Mesenchymal stem cell (in vitro differentiated cells and primary cell): Measurements from ENCODE around the gene TSPYL4. TPM values are rescaled to one million over a fixed set of nuclear protein-coding genes. Genes with fewer than 3 reads are reported as not detected.

Source experiments
- DNase-seq: peaks from one replicate; pipeline ENCODE4 v3.0.0-alpha.2; 2013
- H2AFZ ChIP-seq: one replicate; pipeline ENCODE4 v1.6.1; 2013; ENCODE audit warnings: low read depth, mild to moderate bottlenecking, control low read depth, inconsistent platforms, low read length, moderate library complexity
- H2AK5ac ChIP-seq: 2 replicates; pipeline ENCODE4 v1.6.1; 2013; ENCODE audit warnings: low read length, moderate library complexity, mild to moderate bottlenecking, inconsistent platforms; ENCODE audit not compliant: severe bottlenecking
- H2BK120ac ChIP-seq: one replicate; pipeline ENCODE4 v1.6.1; 2013; ENCODE audit warnings: low read depth, mild to moderate bottlenecking, inconsistent platforms, low read length, moderate library complexity
- H2BK12ac ChIP-seq, 2 experiments: one replicate each; pipeline ENCODE4 v1.6.1; 2013; ENCODE audit warnings: inconsistent platforms in 2 of 2, low read length in 2 of 2, mild to moderate bottlenecking in 2 of 2, moderate library complexity in 2 of 2, control low read depth in 1 of 2
- H2BK15ac ChIP-seq: one replicate; pipeline ENCODE4 v1.6.1; 2013; ENCODE audit warnings: mild to moderate bottlenecking, low read depth, inconsistent platforms; ENCODE audit not compliant: poor library complexity, severe bottlenecking
- H2BK5ac ChIP-seq: 2 replicates; pipeline ENCODE4 v1.6.1; 2013; ENCODE audit warnings: low read depth, mild to moderate bottlenecking, low read length, control low read depth, inconsistent platforms; ENCODE audit not compliant: poor library complexity, severe bottlenecking
- H3K14ac ChIP-seq, 2 experiments: one replicate each; pipeline ENCODE4 v1.6.1; 2013; ENCODE audit warnings: inconsistent platforms in 2 of 2, low read length in 2 of 2, control low read depth in 1 of 2, mild to moderate bottlenecking in 1 of 2, moderate library complexity in 1 of 2
- H3K18ac ChIP-seq, 2 experiments: one replicate each; pipeline ENCODE4 v1.6.1; 2013; ENCODE audit warnings: inconsistent platforms in 2 of 2, low read length in 2 of 2, control low read depth in 1 of 2, low read depth in 1 of 2, mild to moderate bottlenecking in 1 of 2
- H3K23ac ChIP-seq, 2 experiments: one replicate each; pipeline ENCODE4 v1.6.1; 2013; ENCODE audit warnings: inconsistent platforms in 2 of 2, low read length in 2 of 2, mild to moderate bottlenecking in 2 of 2, moderate library complexity in 2 of 2, control low read depth in 1 of 2
- H3K27ac ChIP-seq: 2 replicates; pipeline ENCODE4 v1.5.1; 2013; ENCODE audit warnings: mild to moderate bottlenecking, moderate library complexity, low read length, control low read depth, inconsistent platforms; ENCODE audit not compliant: poor library complexity, severe bottlenecking
- H3K27me3 ChIP-seq, 2 experiments: 2 replicates each; pipeline versions ENCODE4 v1.6.1 to v1.7.0; 2013; ENCODE audit warnings: low read length in 2 of 2, mild to moderate bottlenecking in 2 of 2, moderate library complexity in 2 of 2, control low read depth in 1 of 2, inconsistent platforms in 1 of 2; ENCODE audit not compliant: control insufficient read depth in 1 of 2, insufficient read depth in 1 of 2
- H3K36me3 ChIP-seq, 2 experiments: 2 replicates each; pipeline versions ENCODE4 v1.6.1 to v1.7.0; 2013; ENCODE audit warnings: low read length in 2 of 2, control low read depth in 1 of 2, inconsistent platforms in 1 of 2, low read depth in 1 of 2, mild to moderate bottlenecking in 1 of 2; ENCODE audit not compliant: insufficient read depth in 2 of 2, control insufficient read depth in 1 of 2
- H3K4ac ChIP-seq, 2 experiments: one replicate each; pipeline ENCODE4 v1.6.1; 2013; ENCODE audit warnings: inconsistent platforms in 2 of 2, low read length in 2 of 2, mild to moderate bottlenecking in 2 of 2, moderate library complexity in 2 of 2, control low read depth in 1 of 2, low read depth in 1 of 2
- H3K4me1 ChIP-seq: 2 replicates; pipeline ENCODE4 v1.6.1; 2013; ENCODE audit warnings: low read depth, low read length, control low read depth; ENCODE audit not compliant: control insufficient read depth, insufficient read depth
- H3K4me2 ChIP-seq: 2 replicates; pipeline ENCODE4 v1.6.1; 2013; ENCODE audit warnings: low read length, mild to moderate bottlenecking, inconsistent platforms; ENCODE audit not compliant: poor library complexity, severe bottlenecking
- H3K4me3 ChIP-seq, 2 experiments: 2 replicates each; pipeline versions ENCODE4 v1.5.1 to v1.7.0; 2013; ENCODE audit warnings: low read length in 2 of 2, mild to moderate bottlenecking in 2 of 2, control low read depth in 1 of 2, low read depth in 1 of 2; ENCODE audit not compliant: insufficient read depth in 1 of 2
- H3K79me1 ChIP-seq: replicated peaks from 2 replicates; pipeline ENCODE4 v1.6.1; 2013; ENCODE audit warnings: mild to moderate bottlenecking, control low read depth, low read length, inconsistent platforms; ENCODE audit not compliant: poor library complexity, severe bottlenecking
- H3K9ac ChIP-seq: 2 replicates; pipeline ENCODE4 v1.7.0; 2013; ENCODE audit warnings: mild to moderate bottlenecking, low read length, moderate library complexity
- H3K9me3 ChIP-seq: 2 replicates; pipeline ENCODE4 v1.7.0; 2013; ENCODE audit warnings: mild to moderate bottlenecking, low read length; ENCODE audit not compliant: control insufficient read depth
- H4K8ac ChIP-seq: one replicate; pipeline ENCODE4 v1.6.1; 2013; ENCODE audit warnings: inconsistent platforms, mild to moderate bottlenecking, low read length, moderate library complexity
- H4K91ac ChIP-seq: one replicate; pipeline ENCODE4 v1.6.1; 2013; ENCODE audit warnings: mild to moderate bottlenecking, low read length, inconsistent platforms
- WGBS: methylation state at CpG from one replicate; pipeline ENCODE4 v1.1.7; 2013; ENCODE audit warnings: mixed read lengths; 5-methylcytosine and 5-hydroxymethylcytosine counted together
- polyA plus RNA-seq, 2 experiments: library from polyadenylated mRNA; stranded (reverse); fragments of 200-250 nt; gene quantifications; one replicate each; pipeline ENCODE4 v1.2.3, GENCODE V29; 2013

TSPYL4 gene
- 10.8 TPM for polyA plus RNA-seq (2013, experiment 1 of 2)
- 10.7 TPM for polyA plus RNA-seq (2013, experiment 2 of 2)

DNA sequence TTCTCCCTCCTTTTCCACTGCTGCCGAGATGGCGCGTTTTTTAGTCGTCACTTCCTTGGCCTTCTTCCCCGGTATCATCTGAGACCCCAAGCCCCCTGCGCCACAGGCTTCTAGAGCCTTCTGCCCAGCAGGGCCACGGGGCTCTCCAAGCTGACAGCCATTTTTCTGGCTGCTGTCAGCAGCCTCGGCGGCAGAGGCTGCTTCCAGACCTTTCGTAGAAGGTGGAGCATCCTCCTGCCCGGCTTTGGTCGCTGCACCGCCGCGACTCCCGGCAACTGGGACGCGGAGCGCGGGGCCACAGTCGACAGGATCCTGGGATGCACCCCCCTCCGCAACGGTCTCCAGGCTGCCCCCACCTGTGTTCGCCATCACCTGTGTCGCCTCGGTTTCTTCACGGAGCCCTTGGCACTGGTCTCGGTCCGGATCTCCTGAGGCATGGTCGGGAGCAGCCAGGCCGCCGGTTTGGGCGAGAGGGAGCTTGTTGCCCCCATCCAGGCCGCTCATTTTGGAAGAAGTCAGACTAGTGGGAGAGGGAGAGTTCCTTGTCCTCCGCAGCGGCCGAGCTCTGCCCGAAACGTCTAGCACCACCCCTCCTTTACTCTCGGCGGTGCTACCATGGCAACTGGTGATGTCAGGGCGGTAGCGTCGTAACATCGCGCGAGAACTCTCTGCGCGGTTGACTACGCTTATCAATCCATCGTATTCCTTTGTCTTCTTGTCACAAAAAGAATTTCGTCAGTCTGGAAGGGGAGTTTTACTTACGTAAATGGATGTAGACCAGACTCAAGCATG is at the start of gene TSPYL4:
TSS of gene TSPYL4 (minus strand) at position 571 of the 792 bp plus-strand sequence. CDS start at position 504, 67 bp downstream.
- H3K4me1 ChIP-seq = peaks cover 18% of the 10 kb centered on the region
- H3K27ac ChIP-seq = peak within 1 kb of the TSS; percentile 90
- peak within 1 kb of the TSS; percentile 95 for H2AFZ ChIP-seq
- peak within 1 kb of the TSS; percentile 44 for H4K91ac ChIP-seq
- peak within 1 kb of the TSS; percentile 98 for H3K9ac ChIP-seq
- H3K4me2 ChIP-seq = peak within 1 kb of the TSS; percentile 64
- H2BK15ac ChIP-seq = peak within 1 kb of the TSS; percentile 87
- H3K27me3 ChIP-seq = no peaks in the 10 kb centered on the region
- peak within 1 kb of the TSS; percentile 55 to 68 for H3K23ac ChIP-seq
- peak; percentile 98 for DNase-seq
- H3K4ac ChIP-seq = peak within 1 kb of the TSS; percentile 8 to 96
- H3K18ac ChIP-seq = peak within 1 kb of the TSS; percentile 74 to 81
- H3K36me3 ChIP-seq = peaks cover 4 to 11% of the 10 kb centered on the region in 2 experiments
- H2AK5ac ChIP-seq = peak within 1 kb of the TSS; percentile 57
- peak within 1 kb of the TSS; percentile 81 for H4K8ac ChIP-seq
- H3K14ac ChIP-seq = peak within 1 kb of the TSS in 1 of 2 experiments; percentile 85
- H3K9me3 ChIP-seq = no peaks in the 10 kb centered on the region
- H3K79me1 ChIP-seq = peaks cover 14% of the 10 kb centered on the region
- peak within 1 kb of the TSS in 1 of 2 experiments; percentile 47 for H2BK12ac ChIP-seq
- H2BK5ac ChIP-seq = peak within 1 kb of the TSS; percentile 59
- WGBS = 2% methylated on average over 42 of the region's 53 CpGs
- H3K4me3 ChIP-seq = peak within 1 kb of the TSS; percentile 88 to 97
- no peak within 1 kb of the TSS for H2BK120ac ChIP-seq

- Histone ChIP-seq H4K8ac (no peak overlapping the region), H3K27ac (no peak overlapping the region), H3K4me3 (no peak overlapping the region), H3K36me3 (no peaks in the 10 kb centered on the region), H2BK15ac (no peak overlapping the region), H2BK120ac (no peak overlapping the region), H2AK5ac (no peak overlapping the region), H2AFZ (no peak overlapping the region), H3K79me1 (peaks cover 6% of the 10 kb centered on the region), H2BK5ac (no peak overlapping the region), H3K4me2 (no peak overlapping the region), H3K4me1 (no peaks in the 10 kb centered on the region), H2BK12ac (no peak overlapping the region), H3K23ac (no peak overlapping the region), H3K9ac (no peak overlapping the region), H3K27me3 (no peaks in the 10 kb centered on the region), H4K91ac (no peak overlapping the region), H3K18ac (no peak overlapping the region), H3K4ac (no peak overlapping the region), H3K14ac (no peak overlapping the region), H3K9me3 (peaks cover 9% of the 10 kb centered on the region)
- 91% methylated on average over 2 of the region's 3 CpGs for WGBS
- DNase-seq = no peak
These were observed 47.2 kb upstream of the TSPYL4 start for GRCh38 chr6:116301104-116301503.

DNA sequence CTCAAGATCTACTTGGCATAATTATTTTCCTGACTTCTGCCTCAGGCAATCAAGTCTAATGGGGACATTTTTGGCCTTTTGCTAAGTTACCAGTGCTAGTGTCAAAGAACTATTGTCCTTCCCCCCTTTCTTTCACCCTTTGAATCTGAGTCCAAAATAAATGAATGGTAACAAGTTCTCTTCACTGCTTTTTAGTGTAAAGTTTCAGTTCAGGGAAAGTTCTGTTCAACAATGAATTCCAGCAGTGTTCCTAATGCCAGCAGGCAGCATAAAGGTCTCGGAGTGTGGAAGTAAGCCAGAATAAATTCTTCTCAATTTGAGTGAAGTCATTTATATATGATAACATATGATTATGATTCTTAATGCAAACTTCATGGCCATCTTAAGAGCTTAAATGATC is 46.7 kb upstream of the TSPYL4 start:
- Histone ChIP-seq H3K9ac (no peak overlapping the region), H3K4me1 (no peaks in the 10 kb centered on the region), H3K14ac (no peak overlapping the region), H3K4me3 (no peak overlapping the region), H2BK120ac (no peak overlapping the region), H2BK5ac (no peak overlapping the region), H3K18ac (no peak overlapping the region), H2AFZ (no peak overlapping the region), H3K36me3 (no peaks in the 10 kb centered on the region), H4K8ac (no peak overlapping the region), H2BK12ac (no peak overlapping the region), H3K4me2 (no peak overlapping the region), H3K9me3 (peaks cover 9% of the 10 kb centered on the region), H3K27me3 (no peaks in the 10 kb centered on the region), H3K4ac (no peak overlapping the region), H3K79me1 (peaks cover 6% of the 10 kb centered on the region), H4K91ac (no peak overlapping the region), H3K23ac (no peak overlapping the region), H2AK5ac (no peak overlapping the region), H2BK15ac (no peak overlapping the region), H3K27ac (no peak overlapping the region)
- no CpG with 5 or more reads among the region's 1 CpG for WGBS
- DNase-seq = no peak

DNA sequence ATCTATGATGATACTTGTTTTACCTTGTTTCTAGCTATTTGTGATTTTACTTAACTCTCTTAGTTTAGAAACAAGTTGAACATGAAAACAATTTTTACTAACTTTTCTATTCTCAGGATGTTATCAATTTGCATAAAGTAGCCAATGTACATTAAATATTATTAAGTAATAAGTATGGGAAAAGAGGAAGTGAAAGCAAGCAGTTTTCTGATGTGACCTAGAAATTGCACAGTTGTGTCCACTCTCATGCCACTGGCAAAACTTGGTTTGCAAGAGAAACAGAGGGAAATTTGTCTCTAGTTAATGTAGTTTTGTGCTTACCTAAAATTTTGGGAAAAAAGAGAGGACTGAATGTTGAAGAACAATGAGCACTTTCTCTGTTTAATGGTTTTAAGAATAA is 45.1 kb upstream of the TSPYL4 start:
- no peaks in the 10 kb centered on the region for H3K4me1 ChIP-seq
- H2BK120ac ChIP-seq = no peak overlapping the region
- H2BK5ac ChIP-seq = no peak overlapping the region
- no peaks in the 10 kb centered on the region for H3K36me3 ChIP-seq
- H3K9ac ChIP-seq = no peak overlapping the region
- no peak overlapping the region for H2AFZ ChIP-seq
- no peak for DNase-seq
- no peak overlapping the region for H4K8ac ChIP-seq
- no peak overlapping the region for H4K91ac ChIP-seq
- no peak overlapping the region for H3K4me3 ChIP-seq
- peaks cover 4% of the 10 kb centered on the region for H3K79me1 ChIP-seq
- no peak overlapping the region for H3K4me2 ChIP-seq
- H3K27me3 ChIP-seq = no peaks in the 10 kb centered on the region
- H3K23ac ChIP-seq = no peak overlapping the region
- H3K4ac ChIP-seq = no peak overlapping the region
- H2AK5ac ChIP-seq = no peak overlapping the region
- H3K18ac ChIP-seq = no peak overlapping the region
- H3K14ac ChIP-seq = no peak overlapping the region
- no peak overlapping the region for H2BK12ac ChIP-seq
- H3K27ac ChIP-seq = no peak overlapping the region
- no peak overlapping the region for H2BK15ac ChIP-seq
- H3K9me3 ChIP-seq = peaks cover 9% of the 10 kb centered on the region
